Cardiac muscle cell (in vitro differentiated cells and primary cell): ENCODE measurements around the gene ABHD6. TPM values are rescaled to one million over a fixed set of nuclear protein-coding genes. Genes with fewer than 3 reads are reported as not detected.
"Not testable (repeated sequence)": the region's sequence is repeated elsewhere in the genome, so short reads cannot be mapped to it uniquely, and the experiment has no call there.

Experiments
- DNase-seq, 2 donors: peaks; one replicate each; pipeline versions ENCODE4 v3.0.0 to v3.0.0-alpha.2; 2010 to 2017; ENCODE audit warnings: low read depth in 1 of 2, low spot score in 1 of 2
- H3K27ac ChIP-seq: fragments of 200-600 bp; sonication (generic); 2 replicates; pipeline ENCODE4 v1.5.1; 2016
- H3K27me3 ChIP-seq: fragments of 200-600 bp; sonication (generic); 2 replicates; pipeline ENCODE4 v1.6.0; 2016; ENCODE audit warnings: control low read depth
- H3K36me3 ChIP-seq: fragments of 200-600 bp; sonication (generic); 2 replicates; pipeline ENCODE4 v1.5.1; 2016; ENCODE audit warnings: control low read depth
- H3K4me1 ChIP-seq: fragments of 200-600 bp; sonication (generic); 2 replicates; pipeline ENCODE4 v1.8.1; 2017; ENCODE audit warnings: low read depth, mild to moderate bottlenecking, mixed run types
- H3K4me3 ChIP-seq: fragments of 200-600 bp; sonication (generic); 2 replicates; pipeline ENCODE4 v1.5.1; 2016; ENCODE audit warnings: mild to moderate bottlenecking
- H3K9me3 ChIP-seq: fragments of 200-600 bp; sonication (generic); 2 replicates; pipeline ENCODE4 v1.5.1; 2017; ENCODE audit warnings: low read depth, mild to moderate bottlenecking, control low read depth
- CTCF ChIP-seq: IDR thresholded peaks from 2 replicates; pipeline ENCODE4 v1.5.1; 2012; ENCODE audit warnings: low read depth, mild to moderate bottlenecking, low read length
- polyA plus RNA-seq: library from polyadenylated mRNA; unstranded; fragments of >200 nt; fragmentation: Nextera tagmentation; extraction: Ambion mirVana; gene quantifications from 2 replicates; pipeline ENCODE4 v1.2.1, GENCODE V29; 2016
- total RNA-seq: library from RNA; depleted of rRNA; stranded (reverse); fragments of >200 nt; gene quantifications from 2 replicates; pipeline ENCODE4 v1.2.3, GENCODE V29; 2016

The ABHD6 gene
- total and polyA plus RNA-seq, 2 experiments from 2014 or later: 12.9 to 31.4 TPM

- Histone ChIP-seq H3K36me3 (no peaks in the 10 kb centered on the region), H3K27me3 (no peaks in the 10 kb centered on the region), H3K27ac (no peak overlapping the region), H3K4me1 (peaks cover 41% of the 10 kb centered on the region), H3K9me3 (no peaks in the 10 kb centered on the region), H3K4me3 (peak overlapping the region; percentile 74)
- DNase-seq: no peak
- no peak for TF ChIP-seq CTCF
Measured at GRCh38 chr3:58238830-58239229, 1.2 kb downstream of the ABHD6 start.

GRCh38 chr3:58241306-58242044 is 3.9 kb downstream of the ABHD6 start:
- TF ChIP-seq CTCF: no peak
- H3K4me1 ChIP-seq: peaks cover 39% of the 10 kb centered on the region
- no peaks in the 10 kb centered on the region for H3K27me3 ChIP-seq
- DNase-seq: no peak
- no peak overlapping the region for H3K27ac ChIP-seq
- no peaks in the 10 kb centered on the region for H3K36me3 ChIP-seq
- no peaks in the 10 kb centered on the region for H3K9me3 ChIP-seq
- H3K4me3 ChIP-seq: no peak overlapping the region

- H3K27ac ChIP-seq: no peak overlapping the region
- peaks cover 39% of the 10 kb centered on the region for H3K4me1 ChIP-seq
- no peaks in the 10 kb centered on the region for H3K36me3 ChIP-seq
- no peaks in the 10 kb centered on the region for H3K27me3 ChIP-seq
- H3K4me3 ChIP-seq: no peak overlapping the region
- TF ChIP-seq CTCF: no peak
- H3K9me3 ChIP-seq: no peaks in the 10 kb centered on the region
- no peak for DNase-seq
Measured at GRCh38 chr3:58242340-58242739, 4.7 kb downstream of the ABHD6 start.

DNA sequence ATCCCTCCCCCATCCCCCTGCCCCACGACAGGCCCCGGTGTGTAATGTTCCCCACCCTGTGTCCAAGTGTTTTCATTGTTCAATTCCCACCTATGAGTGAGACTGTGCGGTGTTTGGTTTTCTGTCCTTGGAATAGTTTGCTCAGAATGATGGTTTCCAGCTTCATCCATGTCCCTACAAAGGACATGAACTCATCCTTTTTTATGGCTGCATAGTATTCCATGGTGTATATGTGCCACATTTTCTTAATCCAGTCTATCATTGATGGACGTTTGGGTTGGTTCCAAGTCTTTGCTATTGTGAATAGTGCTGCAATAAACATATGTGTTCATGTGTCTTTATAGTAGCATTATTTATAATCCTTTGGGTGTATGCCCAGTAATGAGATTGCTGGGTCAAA is 5.3 kb downstream of the ABHD6 start:
- not testable (repeated sequence) for H3K27me3 ChIP-seq, H3K36me3 ChIP-seq, H3K27ac ChIP-seq, H3K9me3 ChIP-seq, H3K4me3 ChIP-seq, DNase-seq
- peaks cover 39% of the 10 kb centered on the region for H3K4me1 ChIP-seq

DNA sequence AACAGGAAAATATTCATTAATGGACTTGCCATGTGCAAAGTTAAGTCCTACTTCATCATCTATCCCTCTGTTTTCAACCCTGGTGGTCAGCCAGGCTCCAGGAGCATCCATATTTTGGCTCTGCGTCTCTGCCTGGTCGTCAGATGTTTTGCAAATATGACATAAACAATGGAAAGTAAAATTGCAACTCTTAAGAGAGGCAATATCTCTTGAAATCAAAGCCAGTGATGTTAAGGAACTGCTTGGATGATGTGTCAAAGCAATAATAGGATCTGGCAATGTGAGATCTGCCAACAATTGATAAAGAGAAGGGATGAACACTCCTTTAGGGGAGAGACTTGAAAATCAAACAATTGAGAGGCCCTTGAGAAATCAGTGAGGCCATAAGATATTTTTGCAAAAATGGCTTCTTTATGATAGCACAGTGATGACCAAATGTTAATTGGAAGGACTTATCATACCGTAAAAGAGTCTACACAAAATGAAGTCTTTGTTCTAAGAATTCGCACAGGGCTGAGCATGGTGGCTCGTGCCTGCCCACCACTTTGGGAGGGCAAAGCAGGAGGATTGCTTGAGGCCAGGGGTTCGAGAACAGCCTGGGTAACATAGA is 6.5 kb downstream of the ABHD6 start:
- no peak overlapping the region for H3K27ac ChIP-seq
- TF ChIP-seq CTCF: no peak
- H3K27me3 ChIP-seq: no peaks in the 10 kb centered on the region
- no peaks in the 10 kb centered on the region for H3K36me3 ChIP-seq
- no peak for DNase-seq
- no peaks in the 10 kb centered on the region for H3K9me3 ChIP-seq
- no peak overlapping the region for H3K4me3 ChIP-seq
- peaks cover 37% of the 10 kb centered on the region for H3K4me1 ChIP-seq
